KMS-11 (cell line): ENCODE measurements around the gene MLLT11.
A peak's percentile ranks its signal among the peaks of the same experiment; 100 is the strongest.
"Not testable (repeated sequence)": the region's sequence is repeated elsewhere in the genome, so short reads cannot be mapped to it uniquely, and the experiment has no call there.

Source experiments
- H2AFZ ChIP-seq: fragments of 200-600 bp; sonication (generic); 2 replicates; pipeline ENCODE4 v1.6.1; 2016; ENCODE audit warnings: antibody characterized with exemption, mixed run types, low read depth
- H3K27ac ChIP-seq: fragments of 200-600 bp; sonication (generic); 2 replicates; pipeline ENCODE4 v1.6.1; 2016; ENCODE audit warnings: mild to moderate bottlenecking, mixed run types
- H3K27me3 ChIP-seq: fragments of 200-600 bp; sonication (generic); 2 replicates; pipeline ENCODE4 v1.6.1; 2017; ENCODE audit warnings: mild to moderate bottlenecking, low read depth, mixed run types, moderate library complexity; ENCODE audit not compliant: insufficient read depth
- H3K36me3 ChIP-seq: fragments of 200-600 bp; sonication (generic); 2 replicates; pipeline ENCODE4 v1.6.1; 2017; ENCODE audit warnings: mild to moderate bottlenecking, mixed run types; ENCODE audit not compliant: insufficient read depth
- H3K4me1 ChIP-seq: fragments of 200-600 bp; sonication (generic); 2 replicates; pipeline ENCODE4 v1.6.1; 2016; ENCODE audit warnings: mild to moderate bottlenecking, low read depth, mixed run types; ENCODE audit not compliant: poor library complexity, severe bottlenecking
- H3K4me2 ChIP-seq: fragments of 200-600 bp; sonication (generic); 2 replicates; pipeline ENCODE4 v1.7.0; 2016; ENCODE audit warnings: mild to moderate bottlenecking, mixed run types
- H3K4me3 ChIP-seq: fragments of 200-600 bp; sonication (generic); IDR thresholded peaks from 2 replicates; pipeline ENCODE4 v1.6.1; 2017; ENCODE audit warnings: low read depth, low read length, mixed read lengths; ENCODE audit not compliant: insufficient read depth
- H3K79me2 ChIP-seq: fragments of 200-600 bp; sonication (generic); 2 replicates; pipeline ENCODE4 v1.6.1; 2016; ENCODE audit warnings: low read depth, mixed run types; ENCODE audit not compliant: insufficient read depth
- H3K9ac ChIP-seq: fragments of 200-600 bp; sonication (generic); 2 replicates; pipeline ENCODE4 v1.6.1; 2016; ENCODE audit warnings: mild to moderate bottlenecking, mixed run types
- H4K20me1 ChIP-seq: fragments of 200-600 bp; sonication (generic); 2 replicates; pipeline ENCODE4 v1.6.1; 2016; ENCODE audit warnings: mild to moderate bottlenecking, mixed run types; ENCODE audit not compliant: insufficient read depth
- TF ChIP-seq, protein P1 (sequence below): fragments of 200-600 bp; sonication (generic); conservative IDR thresholded peaks from 2 replicates; pipeline ENCODE4 v1.6.1; 2017; ENCODE audit warnings: low read depth, mild to moderate bottlenecking, antibody characterized with exemption, low read length, moderate library complexity, mixed read lengths

The MLLT11 gene

DNA sequence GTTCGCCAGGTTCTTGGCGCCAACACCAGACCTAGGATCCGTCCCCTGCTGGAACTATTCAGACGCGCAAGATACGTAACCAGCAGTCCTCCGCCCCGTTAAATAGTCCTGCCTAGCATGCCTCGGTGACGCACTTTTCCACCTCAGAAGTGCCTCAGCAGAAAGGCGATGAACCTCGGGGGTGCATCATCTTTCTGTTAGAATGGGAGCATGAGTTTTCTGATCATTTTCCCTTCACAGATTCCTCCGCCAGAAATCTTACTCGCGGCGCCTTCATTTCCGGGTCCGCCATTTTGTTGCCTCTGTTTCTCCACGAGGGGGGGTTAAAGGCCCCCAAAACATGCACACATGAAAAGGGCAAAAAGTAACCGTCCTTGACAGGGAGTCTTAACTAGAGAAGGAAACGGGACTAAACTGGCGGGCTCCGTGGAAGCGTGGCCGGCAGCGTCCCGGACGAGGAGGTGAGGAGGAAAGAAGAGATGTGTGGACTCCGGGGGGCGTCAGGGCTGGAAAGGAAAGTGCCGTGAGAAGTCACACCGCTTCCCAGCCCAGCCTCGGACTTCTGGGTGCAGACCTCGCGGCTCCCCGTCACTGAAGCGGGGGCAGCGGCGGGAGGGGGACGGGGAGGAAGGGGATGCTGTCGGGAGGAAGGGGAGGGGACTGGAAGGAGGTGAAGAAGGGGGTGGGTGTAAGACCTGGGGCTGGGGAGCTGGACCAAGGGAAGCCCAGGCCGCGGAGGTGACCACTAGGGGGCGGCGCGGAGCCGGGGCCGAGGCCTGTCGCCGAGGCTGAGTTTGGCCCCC is 10.5 kb downstream of the MLLT11 start, which contains the start of gene GABPB2:
Gene GABPB2, plus strand, starts transcription at position 288 of the 803 bp plus-strand sequence. CDS start 17,429 bp downstream, outside the sequence.
- peaks cover 12% of the 10 kb centered on the region for H3K79me2 ChIP-seq
- H3K27ac ChIP-seq: peak within 1 kb of the TSS; percentile 92
- peak within 1 kb of the TSS; percentile 58 for H3K4me2 ChIP-seq
- H3K9ac ChIP-seq: peak within 1 kb of the TSS; percentile 96
- no peaks in the 10 kb centered on the region for H3K27me3 ChIP-seq
- H2AFZ ChIP-seq: peak within 1 kb of the TSS; percentile 98
- peaks cover 19% of the 10 kb centered on the region for H3K4me1 ChIP-seq
- no peaks in the 10 kb centered on the region for H3K36me3 ChIP-seq
- TF ChIP-seq, protein P1, sequence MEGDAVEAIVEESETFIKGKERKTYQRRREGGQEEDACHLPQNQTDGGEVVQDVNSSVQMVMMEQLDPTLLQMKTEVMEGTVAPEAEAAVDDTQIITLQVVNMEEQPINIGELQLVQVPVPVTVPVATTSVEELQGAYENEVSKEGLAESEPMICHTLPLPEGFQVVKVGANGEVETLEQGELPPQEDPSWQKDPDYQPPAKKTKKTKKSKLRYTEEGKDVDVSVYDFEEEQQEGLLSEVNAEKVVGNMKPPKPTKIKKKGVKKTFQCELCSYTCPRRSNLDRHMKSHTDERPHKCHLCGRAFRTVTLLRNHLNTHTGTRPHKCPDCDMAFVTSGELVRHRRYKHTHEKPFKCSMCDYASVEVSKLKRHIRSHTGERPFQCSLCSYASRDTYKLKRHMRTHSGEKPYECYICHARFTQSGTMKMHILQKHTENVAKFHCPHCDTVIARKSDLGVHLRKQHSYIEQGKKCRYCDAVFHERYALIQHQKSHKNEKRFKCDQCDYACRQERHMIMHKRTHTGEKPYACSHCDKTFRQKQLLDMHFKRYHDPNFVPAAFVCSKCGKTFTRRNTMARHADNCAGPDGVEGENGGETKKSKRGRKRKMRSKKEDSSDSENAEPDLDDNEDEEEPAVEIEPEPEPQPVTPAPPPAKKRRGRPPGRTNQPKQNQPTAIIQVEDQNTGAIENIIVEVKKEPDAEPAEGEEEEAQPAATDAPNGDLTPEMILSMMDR: peak; percentile 99
- no peaks in the 10 kb centered on the region for H4K20me1 ChIP-seq
- peak within 1 kb of the TSS; percentile 99 for H3K4me3 ChIP-seq

DNA sequence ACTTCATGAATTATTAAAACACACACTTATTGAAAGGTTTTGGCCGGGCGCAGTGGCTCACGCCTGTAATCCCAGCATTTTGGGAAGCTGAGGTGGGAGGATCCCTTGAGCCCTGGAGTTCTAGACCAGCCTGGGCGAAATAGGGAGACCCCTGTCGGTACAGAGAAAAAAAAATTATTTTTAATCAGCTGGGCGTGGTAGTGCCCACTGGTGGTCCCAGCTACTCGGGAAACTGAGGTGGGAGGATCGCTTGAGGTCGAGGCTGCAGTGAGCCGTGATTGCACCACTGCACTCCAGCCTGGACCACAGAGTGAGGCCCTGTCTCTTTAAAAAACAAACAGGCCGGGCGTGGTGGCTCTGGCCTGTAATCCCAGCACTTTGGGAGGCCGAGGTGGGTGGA is 12.0 kb downstream of the MLLT11 start:
- Histone ChIP-seq H3K4me2 (no peak overlapping the region), H4K20me1 (no peaks in the 10 kb centered on the region), H3K36me3 (no peaks in the 10 kb centered on the region), H3K79me2 (peaks cover 12% of the 10 kb centered on the region), H3K27me3 (no peaks in the 10 kb centered on the region), H3K4me3 (no peak overlapping the region), H3K27ac (no peak overlapping the region), H2AFZ (no peak overlapping the region), H3K9ac (no peak overlapping the region), H3K4me1 (peaks cover 19% of the 10 kb centered on the region)
- TF ChIP-seq, protein P1: no peak

DNA sequence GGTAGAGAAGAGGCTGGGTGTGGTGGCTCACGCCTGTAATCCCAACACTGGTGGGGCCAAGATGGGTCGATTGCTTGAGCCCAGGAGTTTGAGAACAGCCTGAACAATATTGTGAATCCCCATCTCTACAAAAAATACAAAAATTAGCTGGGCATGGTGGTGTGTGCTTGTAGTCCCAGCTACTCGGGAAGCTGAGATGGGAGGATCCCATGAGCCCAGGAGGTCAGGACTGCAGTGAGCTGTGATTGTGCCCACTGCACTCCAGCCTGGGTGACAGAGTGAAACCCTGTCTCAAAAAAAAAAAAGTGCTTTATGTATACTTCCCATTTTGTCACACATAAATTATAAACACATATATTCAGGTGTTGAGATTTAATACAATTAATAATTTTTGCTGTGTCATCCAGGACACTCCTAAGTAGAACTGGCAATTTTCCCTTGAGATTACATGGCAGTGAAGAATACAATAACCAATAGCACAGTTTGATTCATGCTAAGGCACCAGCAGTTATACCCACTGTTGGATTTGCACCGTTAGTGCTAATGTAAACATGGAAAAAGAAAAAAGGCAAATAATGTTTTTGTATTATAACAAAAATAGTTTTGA is 25.9 kb downstream of the MLLT11 start:
- H3K4me2 ChIP-seq: no peak overlapping the region
- no peak overlapping the region for H3K9ac ChIP-seq
- H3K4me1 ChIP-seq: peaks cover 7% of the 10 kb centered on the region
- TF ChIP-seq, protein P1: no peak
- H3K27ac ChIP-seq: no peak overlapping the region
- no peak overlapping the region for H2AFZ ChIP-seq
- no peak overlapping the region for H3K4me3 ChIP-seq
- no peaks in the 10 kb centered on the region for H3K36me3 ChIP-seq
- H4K20me1 ChIP-seq: no peaks in the 10 kb centered on the region
- no peaks in the 10 kb centered on the region for H3K79me2 ChIP-seq
- H3K27me3 ChIP-seq: no peaks in the 10 kb centered on the region

DNA sequence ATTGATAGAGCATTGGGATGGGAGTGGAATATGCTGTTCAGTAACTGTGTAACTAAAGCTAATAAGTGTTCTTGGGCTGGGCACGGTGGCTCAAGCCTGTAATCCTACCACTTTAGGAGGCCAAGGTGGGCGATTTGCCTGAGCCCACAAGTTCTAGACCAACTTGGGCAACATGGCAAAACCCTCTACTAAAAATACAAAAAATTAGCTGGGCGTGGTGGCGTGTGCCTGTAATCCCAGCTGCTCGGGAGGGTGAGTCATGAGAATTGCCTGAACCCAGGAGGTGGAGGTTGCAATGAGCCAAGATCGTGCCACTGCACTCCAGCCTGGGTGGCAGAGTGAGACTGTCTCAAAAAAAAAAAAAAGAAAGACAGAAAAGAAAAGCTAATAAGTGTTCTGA is 37.2 kb downstream of the MLLT11 start:
- not testable (repeated sequence) for H3K79me2 ChIP-seq, H3K9ac ChIP-seq, H3K36me3 ChIP-seq, H3K4me3 ChIP-seq, H4K20me1 ChIP-seq, H3K27ac ChIP-seq, H3K4me2 ChIP-seq, H3K4me1 ChIP-seq, H3K27me3 ChIP-seq, H2AFZ ChIP-seq

DNA sequence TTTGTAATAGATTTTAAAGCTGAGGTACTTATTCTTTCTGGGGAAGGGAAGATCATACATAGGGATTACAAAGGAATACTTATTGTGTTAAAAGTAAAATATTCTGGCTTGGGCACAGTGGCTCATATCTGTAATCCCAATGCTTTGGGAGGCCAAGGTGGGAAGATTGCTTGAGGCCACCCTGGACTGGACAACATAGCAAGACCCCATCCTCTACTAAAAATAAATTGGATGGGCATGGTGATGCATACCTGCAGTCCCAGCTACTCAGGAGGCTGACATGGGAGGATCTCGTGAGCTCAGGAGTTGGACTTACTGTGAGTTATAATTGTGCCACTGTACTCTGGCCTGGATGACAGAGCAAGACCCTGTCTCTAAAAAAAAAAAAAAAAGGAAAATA is 37.9 kb downstream of the MLLT11 start:
- Histone ChIP-seq H2AFZ (no peak overlapping the region), H3K27ac (no peak overlapping the region), H3K27me3 (no peaks in the 10 kb centered on the region), H3K36me3 (no peaks in the 10 kb centered on the region), H4K20me1 (no peaks in the 10 kb centered on the region), H3K79me2 (no peaks in the 10 kb centered on the region), H3K4me2 (no peak overlapping the region), H3K4me1 (no peaks in the 10 kb centered on the region), H3K4me3 (no peak overlapping the region), H3K9ac (no peak overlapping the region)
- TF ChIP-seq, protein P1: no peak
